H1 (cell line): ENCODE data around the gene ARID2. TPM values are rescaled to one million over a fixed set of nuclear protein-coding genes. Genes with fewer than 3 reads are reported as not detected.

ENCODE experiments used
- CTCF ChIA-PET: fragments of 300-600 bp; sonication (Branson Sonifier 250); formaldehyde crosslinking; loops from one replicate; lab custom pipeline; 2021; ENCODE audit not compliant: partially characterized antibody; lab: Charles Lee
- POLR2A ChIA-PET: fragments of 300-600 bp; sonication (Branson Sonifier 250); formaldehyde crosslinking; loops from one replicate; lab custom pipeline; 2021; ENCODE audit warnings: inconsistent platforms; ENCODE audit not compliant: partially characterized antibody; lab: Charles Lee
- DNase-seq, 2 experiments: peaks; one replicate each; pipeline versions ENCODE4 v3.0.0 to v3.0.0-alpha.2; 2010 to 2022; ENCODE audit warnings: low spot score in 2 of 2, low read depth in 1 of 2, mixed read lengths in 1 of 2
- FAIRE-seq: peaks from 2 replicates; lab custom pipeline; 2011; peaks lifted over from hg19 to GRCh38; lab: Jason Lieb, UNC
- H2AFZ ChIP-seq: 2 replicates; pipeline ENCODE4 v1.8.1; 2012; ENCODE audit warnings: low read length, inconsistent platforms
- H2AK5ac ChIP-seq: 2 replicates; pipeline ENCODE4 v1.6.1; 2013; ENCODE audit warnings: low read depth, low read length
- H2BK120ac ChIP-seq: replicated peaks from 2 replicates; pipeline ENCODE3; 2013; ENCODE audit warnings: low read depth, low read length, inconsistent platforms
- H2BK12ac ChIP-seq: 2 replicates; pipeline ENCODE4 v1.6.1; 2013; ENCODE audit warnings: low read depth, low read length
- H2BK15ac ChIP-seq: 2 replicates; pipeline ENCODE4 v1.6.1; 2013; ENCODE audit warnings: low read length
- H2BK20ac ChIP-seq: 2 replicates; pipeline ENCODE4 v1.6.1; 2013; ENCODE audit warnings: low read length
- H2BK5ac ChIP-seq: 2 replicates; pipeline ENCODE4 v1.6.1; 2013; ENCODE audit warnings: low read depth, low read length
- H3K14ac ChIP-seq: 2 replicates; pipeline ENCODE4 v1.6.1; 2013; ENCODE audit warnings: inconsistent platforms; ENCODE audit not compliant: insufficient read length
- H3K18ac ChIP-seq: 2 replicates; pipeline ENCODE4 v1.6.1; 2013; ENCODE audit warnings: low read length; ENCODE audit errors: extremely low read depth
- H3K23ac ChIP-seq: 2 replicates; pipeline ENCODE4 v1.6.1; 2013; ENCODE audit warnings: inconsistent platforms; ENCODE audit not compliant: insufficient read length
- H3K23me2 ChIP-seq: 2 replicates; pipeline ENCODE4 v1.6.1; 2013; ENCODE audit warnings: low read depth, low read length
- H3K27ac ChIP-seq: 2 replicates; pipeline ENCODE4 v1.6.1; 2011; ENCODE audit warnings: low read depth, low read length, inconsistent platforms
- H3K27me3 ChIP-seq, 4 experiments: replicated peaks in 1 of 4; 1 replicate in 1 of 4; 2 replicates in 3 of 4; pipeline versions ENCODE4 v1.6.1 to v1.8.1; 2011 to 2013; ENCODE audit warnings: low read length in 3 of 4, mild to moderate bottlenecking in 3 of 4, inconsistent platforms in 2 of 4, mixed read lengths in 2 of 4, moderate library complexity in 1 of 4; ENCODE audit not compliant: control insufficient read depth in 3 of 4, insufficient read depth in 3 of 4; ENCODE audit errors: extremely low read depth in 1 of 4
- H3K36me3 ChIP-seq, 4 experiments: 2 replicates each; pipeline versions ENCODE4 v1.6.1 to v1.8.1; 2011 to 2013; ENCODE audit warnings: mild to moderate bottlenecking in 4 of 4, low read length in 3 of 4, moderate library complexity in 2 of 4, control low read depth in 1 of 4, inconsistent platforms in 1 of 4; ENCODE audit not compliant: insufficient read depth in 4 of 4, control insufficient read depth in 2 of 4
- H3K4ac ChIP-seq: replicated peaks from 2 replicates; pipeline ENCODE3; 2013; ENCODE audit warnings: low read length, low read depth, mixed read lengths, inconsistent platforms; ENCODE audit not compliant: insufficient read length
- H3K4me1 ChIP-seq, 4 experiments: replicated peaks in 1 of 4; 1 replicate in 1 of 4; 2 replicates in 3 of 4; pipeline versions ENCODE4 v1.6.1 to v1.8.1; 2011 to 2013; ENCODE audit warnings: low read length in 3 of 4, inconsistent platforms in 2 of 4, mixed read lengths in 1 of 4; ENCODE audit not compliant: insufficient read depth in 4 of 4, control insufficient read depth in 3 of 4
- H3K4me2 ChIP-seq, 2 experiments: 2 replicates each; pipeline versions ENCODE4 v1.6.1 to v1.8.1; 2011 to 2013; ENCODE audit warnings: low read depth in 2 of 2, low read length in 2 of 2, control low read depth in 1 of 2, inconsistent platforms in 1 of 2, mild to moderate bottlenecking in 1 of 2; ENCODE audit not compliant: insufficient read depth in 1 of 2
- H3K4me3 ChIP-seq, 4 experiments: fragments of 200-600, 300-600 bp in 1 of 4; sonication (generic), shearing (Covaris generic), sonication (Bioruptor Twin) in 1 of 4; 2 replicates each; pipeline versions ENCODE4 v1.5.1 to v1.8.1; 2011 to 2016; ENCODE audit warnings: low read length in 4 of 4, low read depth in 3 of 4, control low read depth in 2 of 4, inconsistent platforms in 2 of 4, mild to moderate bottlenecking in 2 of 4, mixed read lengths in 1 of 4, moderate library complexity in 1 of 4; ENCODE audit not compliant: insufficient read depth in 2 of 4; ENCODE audit errors: extremely low read depth in 1 of 4
- H3K56ac ChIP-seq: replicated peaks from 2 replicates; pipeline ENCODE3; 2013; ENCODE audit warnings: low read depth, mild to moderate bottlenecking, mixed read lengths, low read length, inconsistent platforms; ENCODE audit not compliant: insufficient read length
- H3K79me1 ChIP-seq: 2 replicates; pipeline ENCODE4 v1.6.1; 2013; ENCODE audit warnings: low read depth, low read length, control low read depth
- H3K79me2 ChIP-seq, 2 experiments: 2 replicates each; pipeline versions ENCODE4 v1.6.1 to v1.8.1; 2012 to 2013; ENCODE audit warnings: low read length in 2 of 2, mild to moderate bottlenecking in 2 of 2, inconsistent platforms in 1 of 2; ENCODE audit not compliant: insufficient read depth in 2 of 2, control insufficient read depth in 1 of 2
- H3K9ac ChIP-seq, 4 experiments: replicated peaks in 1 of 4; 1 replicate in 1 of 4; 2 replicates in 3 of 4; pipeline versions ENCODE4 v1.6.1 to v1.8.1; 2011 to 2013; ENCODE audit warnings: low read depth in 3 of 4, low read length in 3 of 4, control low read depth in 2 of 4, mild to moderate bottlenecking in 2 of 4, moderate library complexity in 2 of 4, inconsistent platforms in 1 of 4; ENCODE audit errors: extremely low read depth in 1 of 4
- H3K9me3 ChIP-seq, 2 experiments: 2 replicates each; pipeline versions ENCODE4 v1.6.1 to v1.8.1; 2012 to 2013; ENCODE audit warnings: mild to moderate bottlenecking in 2 of 2, moderate library complexity in 2 of 2, control low read depth in 1 of 2, inconsistent platforms in 1 of 2, low read depth in 1 of 2, low read length in 1 of 2, mixed read lengths in 1 of 2; ENCODE audit not compliant: insufficient read depth in 2 of 2
- H4K20me1 ChIP-seq, 2 experiments: replicated peaks in 1 of 2; 2 replicates each; pipeline versions ENCODE3 to v1.8.1; 2011 to 2013; ENCODE audit warnings: inconsistent platforms in 2 of 2, low read length in 2 of 2, mild to moderate bottlenecking in 1 of 2; ENCODE audit not compliant: insufficient read depth in 2 of 2, control insufficient read depth in 1 of 2
- H4K5ac ChIP-seq: 2 replicates; pipeline ENCODE4 v1.6.1; 2013; ENCODE audit warnings: low read length, low read depth, mixed read lengths, inconsistent platforms; ENCODE audit not compliant: insufficient read length
- H4K8ac ChIP-seq: 2 replicates; pipeline ENCODE4 v1.8.0; 2013; ENCODE audit warnings: mild to moderate bottlenecking, moderate library complexity, low read length, inconsistent platforms; ENCODE audit not compliant: insufficient read depth; ENCODE audit errors: extremely low read depth
- H4K91ac ChIP-seq: replicated peaks from 2 replicates; pipeline ENCODE3; 2013; ENCODE audit warnings: low read length, mixed read lengths, inconsistent platforms; ENCODE audit not compliant: insufficient read length
- CBX8 ChIP-seq: fragments of 300-800, 300-1000 bp; sonication (generic); IDR thresholded peaks from 2 replicates; pipeline ENCODE4 v1.7.1; 2016; ENCODE audit warnings: low read depth, low read length, borderline replicate concordance
- CEBPB ChIP-seq: IDR thresholded peaks from 2 replicates; pipeline ENCODE4 v1.6.1; 2012; ENCODE audit warnings: low read depth, low read length
- CTBP2 ChIP-seq: IDR thresholded peaks from 2 replicates; pipeline ENCODE4 v1.7.0; 2011; ENCODE audit warnings: borderline replicate concordance, mild to moderate bottlenecking, moderate library complexity, mixed read lengths, low read length; ENCODE audit not compliant: insufficient read depth, insufficient read length
- CTCF ChIP-seq, 3 experiments: IDR thresholded peaks; 1 replicate in 2 of 3; 2 replicates in 1 of 3; pipeline versions ENCODE4 v1.5.1 to v1.6.1; 2011; ENCODE audit warnings: low read length in 3 of 3, mild to moderate bottlenecking in 3 of 3, inconsistent platforms in 2 of 3, low read depth in 1 of 3, moderate library complexity in 1 of 3; ENCODE audit not compliant: insufficient read depth in 1 of 3; ENCODE audit errors: control extremely low read depth in 1 of 3
- EP300 ChIP-seq, 2 experiments: IDR thresholded peaks; 1 replicate in 1 of 2; 2 replicates in 1 of 2; pipeline ENCODE4 v1.6.1; 2011 to 2012; ENCODE audit warnings: low read depth in 2 of 2, low read length in 2 of 2, mild to moderate bottlenecking in 2 of 2, borderline replicate concordance in 1 of 2, inconsistent platforms in 1 of 2, moderate library complexity in 1 of 2
- JUND ChIP-seq: IDR thresholded peaks from 2 replicates; pipeline ENCODE4 v1.6.1; 2011; ENCODE audit warnings: mild to moderate bottlenecking, improper control_type of control experiment, low read length
- MAFK ChIP-seq: IDR thresholded peaks from 2 replicates; pipeline ENCODE4 v1.6.1; 2012; ENCODE audit warnings: low read depth, mild to moderate bottlenecking, improper control_type of control experiment, low read length
- POU5F1 ChIP-seq: IDR thresholded peaks from 2 replicates; pipeline ENCODE4 v1.6.1; 2011; ENCODE audit warnings: low read depth, mild to moderate bottlenecking, low read length, moderate library complexity
- RAD21 ChIP-seq, 2 experiments: IDR thresholded peaks in 1 of 2; conservative IDR thresholded peaks in 1 of 2; 2 replicates each; pipeline ENCODE4 v1.6.1; 2011; ENCODE audit warnings: low read depth in 2 of 2, low read length in 2 of 2, improper control_type of control experiment in 1 of 2, inconsistent platforms in 1 of 2, mild to moderate bottlenecking in 1 of 2, moderate library complexity in 1 of 2
- RFX5 ChIP-seq: IDR thresholded peaks from 2 replicates; pipeline ENCODE4 v1.6.1; 2011; ENCODE audit warnings: low read depth, low read length, improper control_type of control experiment, borderline replicate concordance
- WGBS, 2 experiments: shearing (Covaris generic) in 1 of 2; methylation state at CpG; one replicate each; pipeline versions ENCODE4 v1.1.6 to v1.1.7; 2013 to 2015; ENCODE audit warnings: low lambda C conversion rate in 2 of 2, mixed read lengths in 2 of 2, inconsistent platforms in 1 of 2, low coverage in 1 of 2, missing lambda C conversion rate in 1 of 2; ENCODE audit not compliant: insufficient replicate concordance in 2 of 2, insufficient coverage in 1 of 2, insufficient read length in 1 of 2; ENCODE audit errors: extremely low coverage in 1 of 2, missing lambda C conversion rate in 1 of 2; 5-methylcytosine and 5-hydroxymethylcytosine counted together
- polyA plus RNA-seq, 7 experiments: library from polyadenylated mRNA; depleted of rRNA in 3 of 7; stranded (reverse) in 5 of 7; unstranded in 2 of 7; fragments of >200 nt in 5 of 7; fragments of 200-250 nt in 2 of 7; gene quantifications; 1 replicate in 5 of 7; 2 replicates in 1 of 7; 4 replicates in 1 of 7; pipeline versions ENCODE4 v1.2.1 to v1.2.3, GENCODE V29; 2011 to 2013; ENCODE audit warnings: missing spikeins in 2 of 7, mixed read lengths in 2 of 7
- total RNA-seq: library from RNA; stranded (reverse); fragmentation: NEBNext Ultra II Directional; extraction: Animal tissue kit (Norgen Biotek cat#: 25700); gene quantifications from 2 replicates; pipeline ENCODE4 v1.2.1, GENCODE V29; 2021

Gene ARID2
- total and polyA plus RNA-seq, 2 of the 8 experiments (the other 6 are each of a cell fraction or from before 2014, with no cell fraction given): 32.0 to 45.2 TPM

GRCh38 chr12:45893240-45893639 is 163.7 kb downstream of the ARID2 start:
- Histone ChIP-seq H4K91ac (no peak overlapping the region), H3K9me3 (no peaks in the 10 kb centered on the region), H2AK5ac (no peak overlapping the region), H4K8ac (no peak overlapping the region), H3K23ac (no peak overlapping the region), H3K4me2 (no peak overlapping the region), H4K20me1 (peaks cover 0 to 1% of the 10 kb centered on the region in 2 experiments), H3K4me1 (no peaks in the 10 kb centered on the region), H4K5ac (no peak overlapping the region), H2BK120ac (no peak overlapping the region), H3K27ac (no peak overlapping the region), H3K4me3 (no peak overlapping the region), H3K14ac (no peak overlapping the region), H2AFZ (no peak overlapping the region), H2BK15ac (no peak overlapping the region), H2BK5ac (no peak overlapping the region), H2BK12ac (no peak overlapping the region), H3K56ac (no peak overlapping the region), H3K79me1 (no peaks in the 10 kb centered on the region), H3K9ac (no peak overlapping the region), H3K79me2 (no peaks in the 10 kb centered on the region), H3K18ac (no peak overlapping the region), H3K4ac (no peak overlapping the region), H3K27me3 (no peaks in the 10 kb centered on the region), H2BK20ac (no peak overlapping the region), H3K23me2 (no peaks in the 10 kb centered on the region), H3K36me3 (peaks cover 5 to 48% (median 22%) of the 10 kb centered on the region in 4 experiments; a peak in 7 of 8 replicates)
- POLR2A ChIA-PET: no interaction called here
- WGBS, 2 experiments: 54% methylated on average over 4 of the region's 4 CpGs; no CpG with 5 or more reads in 1 of the 2 experiments
- TF ChIP-seq RAD21 (IDR thresholded peaks at IDR 0.05 in 1 of 2, conservative IDR thresholded peaks at IDR 0.05 in 1 of 2; ENCODE audit: low read depth in 2 of 2, low read length in 2 of 2) (peak; percentile 48 to 60), MAFK (no peak), RFX5 (no peak), CEBPB (no peak), CTCF (IDR thresholded peaks at IDR 0.05; ENCODE audit: control extremely low read depth in 1 of 3, insufficient read depth in 1 of 3, low read depth in 1 of 3, low read length in 3 of 3) (peak in 2 of 3 experiments; percentile 44 to 71; a peak in 3 of 4 replicates), EP300 (IDR thresholded peaks at IDR 0.05; ENCODE audit: borderline replicate concordance in 1 of 2, low read depth in 2 of 2, low read length in 2 of 2) (no peak), CBX8 (no peak), JUND (0 out of 2 replicates have a peak, but pooled peaks have one; percentile 17), CTBP2 (no peak), POU5F1 (no peak)
- DNase-seq (no peak), FAIRE-seq (peak; percentile 73)
- CTCF ChIA-PET: interaction anchor here (0.6 to 1.7 kb wide), 15 partner anchors 8 to 350 kb away, joined by 3 to 5 read pairs (median 3); no protein-coding TSS in a partner anchor
